NCI-H1930 (cell line): ENCODE data around the gene DNAJC30.

Source experiments
- DNase-seq, 2 experiments: peaks; one replicate each; lab custom pipeline; 2025; lab: John Stamatoyannopoulos, UW

DNAJC30 gene

GRCh38 chr7:73707045-73707631, 23.9 kb upstream of the DNAJC30 start:
- DNase-seq = no peak

GRCh38 chr7:73706126-73707044, 23.1 kb upstream of the DNAJC30 start:
- no peak for DNase-seq

GRCh38 chr7:73705551-73705920, 22.3 kb upstream of the DNAJC30 start:
- DNase-seq = no peak

- DNase-seq = no peak
Observed at GRCh38 chr7:73704640-73705550, 21.6 kb upstream of the DNAJC30 start.

GRCh38 chr7:73703757-73704639, 20.7 kb upstream of the DNAJC30 start:
- no peak for DNase-seq

- no peak for DNase-seq
Observed at GRCh38 chr7:73703225-73703624, 20.0 kb upstream of the DNAJC30 start.

- no peak for DNase-seq
Observed at GRCh38 chr7:73702665-73703064, 19.4 kb upstream of the DNAJC30 start.

GRCh38 chr7:73702226-73702625, 19.0 kb upstream of the DNAJC30 start:
- DNase-seq = no peak

- no peak for DNase-seq
Observed at GRCh38 chr7:73701357-73701995, 18.2 kb upstream of the DNAJC30 start.

GRCh38 chr7:73700581-73701134, 17.4 kb upstream of the DNAJC30 start:
- DNase-seq = no peak

GRCh38 chr7:73700069-73700423, 16.8 kb upstream of the DNAJC30 start:
- no peak for DNase-seq

- no peak for DNase-seq
Observed at GRCh38 chr7:73699370-73700068, 16.3 kb upstream of the DNAJC30 start.

- no peak for DNase-seq
Observed at GRCh38 chr7:73698410-73698809, 15.2 kb upstream of the DNAJC30 start.

GRCh38 chr7:73696372-73696771, 13.1 kb upstream of the DNAJC30 start:
- no peak for DNase-seq

GRCh38 chr7:73690646-73691045, 7.4 kb upstream of the DNAJC30 start:
- no peak for DNase-seq

- DNase-seq = no peak
Observed at GRCh38 chr7:73688288-73688687, 5.0 kb upstream of the DNAJC30 start.

GRCh38 chr7:73685311-73685710, 2.1 kb upstream of the DNAJC30 start:
- DNase-seq = no peak

GRCh38 chr7:73683788-73684693, 788 bp upstream of the DNAJC30 start:
- DNase-seq = no peak

GRCh38 chr7:73682745-73683055, 553 bp downstream of the DNAJC30 start:
- no peak for DNase-seq
